GM21447 (cell line): ENCODE results near the gene MSH5.
"Not testable (repeated sequence)": the region's sequence is repeated elsewhere in the genome, so short reads cannot be mapped to it uniquely, and the experiment has no call there.

ENCODE experiments used
- ATAC-seq: cut with Tn5 transposase; IDR thresholded peaks from one replicate; pipeline ENCODE4 v1.9.1; 2021; ENCODE audit not compliant: unreplicated experiment

The MSH5 gene

DNA sequence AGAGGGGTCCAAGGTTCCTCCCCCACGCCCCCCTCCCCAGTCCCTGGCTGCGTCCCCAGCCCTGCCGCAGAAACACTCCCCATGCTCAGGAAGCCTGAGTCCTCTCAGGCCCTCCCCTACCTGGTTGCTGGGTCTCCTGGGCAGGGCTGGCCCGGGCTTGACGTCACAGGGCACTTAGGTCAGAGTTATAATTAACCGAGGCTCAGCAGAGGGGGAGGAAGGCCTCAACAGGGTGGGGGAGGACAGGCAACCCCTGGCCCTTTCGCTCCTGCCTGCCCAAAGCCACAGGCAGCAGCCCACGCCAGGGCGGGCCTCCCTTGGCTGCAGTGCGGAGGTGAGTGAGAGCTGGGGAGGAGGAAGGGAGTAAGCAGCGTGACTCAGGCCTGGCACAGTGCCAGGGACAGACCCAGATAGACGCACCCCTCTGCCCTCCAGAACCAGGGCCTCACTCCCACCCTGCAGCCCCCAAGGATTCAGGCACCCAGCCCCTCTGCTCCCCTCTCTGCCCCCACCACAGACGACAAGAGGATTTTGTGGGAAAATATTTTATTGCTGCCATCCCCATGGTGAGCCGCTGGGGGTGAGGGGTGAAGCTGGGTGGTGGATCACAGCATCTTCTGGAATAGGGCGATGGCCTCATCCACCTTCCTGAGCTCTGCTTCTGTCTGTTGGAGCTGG lies 37.3 kb downstream of the MSH5 start, which contains the start of gene VWA7:
TSS of gene VWA7 (minus strand) at position 340 of the 678 bp plus-strand sequence. CDS start 549 bp downstream, outside the sequence.
- peak; percentile 82 for ATAC-seq

GRCh38 chr6:31777667-31778050 lies 37.9 kb downstream of the MSH5 start:
- ATAC-seq: no peak

DNA sequence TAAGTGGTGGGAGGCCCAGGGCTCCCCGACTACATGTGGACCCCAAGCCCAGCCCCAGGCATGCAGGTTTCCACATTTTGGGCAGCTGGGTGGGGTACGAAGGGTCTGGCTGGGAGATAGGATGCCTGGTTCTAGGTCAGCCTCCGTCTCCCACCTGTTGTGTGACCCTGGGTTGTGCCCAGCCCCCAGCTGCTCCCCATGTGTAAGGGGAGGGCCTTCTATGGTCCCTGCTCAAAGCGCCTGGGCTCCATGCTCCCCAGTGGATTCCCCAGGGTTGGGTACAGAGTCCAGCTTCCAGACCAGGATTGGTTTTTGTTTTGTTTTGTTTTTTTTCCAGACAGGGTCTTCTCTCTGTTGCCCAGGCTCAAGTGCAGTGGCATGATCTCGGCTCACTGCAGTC lies 38.4 kb downstream of the MSH5 start:
- ATAC-seq: no peak

GRCh38 chr6:31778999-31779885 lies 39.4 kb downstream of the MSH5 start:
- no peak for ATAC-seq

GRCh38 chr6:31779908-31780307 lies 40.1 kb downstream of the MSH5 start:
- no peak for ATAC-seq

DNA sequence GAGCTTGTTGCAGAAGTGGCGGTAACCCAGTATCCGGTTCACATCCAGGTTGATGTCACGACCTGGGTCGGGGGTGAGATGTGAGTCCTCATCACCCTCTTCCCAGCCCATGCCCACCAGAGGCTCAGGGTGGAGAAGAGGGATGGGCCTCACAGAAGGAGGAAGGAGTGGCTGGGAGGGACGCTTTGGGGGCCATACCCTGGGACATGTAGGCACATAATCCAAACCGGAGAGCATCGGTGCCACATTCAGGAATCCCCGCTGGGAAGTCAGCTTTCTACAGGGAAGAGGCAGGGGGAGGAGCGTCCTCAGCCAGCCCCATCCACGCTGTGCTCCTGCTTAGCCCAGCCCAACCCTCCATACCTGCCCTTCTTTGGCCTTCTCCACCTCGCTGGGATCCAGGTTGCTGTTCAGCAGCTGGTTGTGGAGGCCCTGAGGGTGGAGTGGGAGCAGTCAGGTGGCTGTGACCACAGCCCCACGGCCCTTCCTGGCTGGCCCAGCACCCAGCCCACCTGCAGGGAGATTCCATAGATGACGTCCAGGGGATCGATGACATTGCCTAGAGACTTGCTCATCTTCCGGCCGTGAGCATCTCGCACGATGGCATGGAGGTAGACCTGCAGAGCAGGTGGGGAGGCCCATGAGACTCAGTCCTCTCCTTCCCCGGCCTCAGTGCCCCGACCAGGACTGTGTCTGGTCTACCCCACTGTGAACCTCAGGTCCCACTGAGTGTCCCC lies 40.9 kb downstream of the MSH5 start:
- no peak for ATAC-seq

DNA sequence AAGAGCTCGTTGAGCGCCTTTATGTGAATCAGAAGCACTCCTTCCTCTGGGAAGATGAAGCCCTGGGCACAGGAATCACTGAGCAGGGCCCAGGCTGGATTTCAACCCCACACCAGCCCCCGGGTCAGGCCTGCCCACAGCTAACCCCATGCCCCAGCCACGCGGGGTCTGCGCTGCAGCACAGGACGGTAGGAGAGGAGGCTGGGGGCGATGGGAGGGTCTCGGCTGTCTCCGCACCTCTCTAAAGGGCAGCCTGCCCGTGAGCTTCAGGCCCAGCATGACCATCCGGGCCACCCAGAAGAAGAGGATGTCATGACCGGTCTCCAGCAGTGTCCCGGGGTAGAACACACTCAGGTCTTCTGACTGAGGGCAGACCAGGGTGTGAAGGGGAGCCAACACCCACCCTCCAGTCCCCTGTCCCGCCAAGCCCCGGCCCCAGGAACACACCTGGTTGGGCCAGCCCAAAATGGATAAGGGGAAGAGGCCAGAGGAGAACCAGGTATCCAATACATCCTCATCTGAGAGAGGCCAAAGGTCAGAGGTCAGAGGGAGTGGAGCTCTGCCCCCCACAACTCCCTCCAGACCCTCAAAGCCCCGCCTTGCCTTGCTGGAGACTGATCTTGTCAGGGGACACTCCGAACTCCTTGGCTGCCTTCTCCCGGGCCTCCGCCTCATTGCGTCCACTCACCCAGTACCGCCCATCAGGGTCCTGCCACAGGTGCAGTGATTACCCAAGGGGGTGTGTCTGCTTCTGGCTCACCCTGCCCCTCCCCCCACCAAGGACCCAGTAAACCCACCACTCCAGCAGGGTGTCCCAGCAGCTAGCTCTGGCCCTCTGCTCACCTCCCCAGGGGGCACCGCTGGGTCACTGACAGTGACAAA lies 41.7 kb downstream of the MSH5 start:
- ATAC-seq: no peak

GRCh38 chr6:31782126-31782855 lies 42.5 kb downstream of the MSH5 start:
- no peak for ATAC-seq

DNA sequence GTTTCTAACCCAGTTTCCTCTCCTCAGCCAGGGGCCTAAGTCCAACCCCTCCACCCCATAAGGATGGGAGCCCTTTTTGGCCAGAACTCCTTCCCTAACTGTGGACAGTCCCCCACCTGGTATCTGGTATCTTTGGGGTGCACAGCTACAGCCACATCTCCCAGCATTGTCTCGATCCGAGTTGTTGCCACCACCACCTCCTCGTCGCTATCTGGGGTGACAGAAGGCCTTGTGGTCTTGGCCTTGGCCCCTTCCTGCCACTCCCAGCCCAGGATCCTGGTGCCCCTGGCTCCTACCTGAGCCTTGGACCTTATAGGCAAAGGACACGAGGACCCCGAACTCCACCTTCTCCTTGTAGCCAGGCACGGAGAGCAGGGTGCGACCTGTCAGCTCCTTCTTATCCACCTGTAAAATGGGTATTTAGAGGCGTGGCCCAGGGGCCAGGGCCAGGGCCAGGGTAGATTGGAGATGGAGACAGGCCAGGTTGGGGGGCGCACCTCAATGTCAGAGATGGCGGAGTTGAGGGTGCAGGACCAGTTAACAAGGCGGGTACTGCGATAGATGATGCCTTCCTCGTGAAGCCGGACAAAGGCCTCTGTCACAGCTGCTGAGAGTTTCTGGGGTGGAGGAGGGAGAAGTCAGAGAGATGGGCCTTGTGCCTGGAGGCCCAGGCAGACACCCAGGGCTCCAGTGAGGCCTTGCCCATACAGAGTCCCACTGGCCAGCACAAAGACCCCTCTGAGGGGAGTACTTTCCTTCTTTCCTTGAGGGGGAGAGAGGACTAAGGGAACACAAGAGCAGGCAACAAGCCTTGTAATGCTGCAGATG lies 44.5 kb downstream of the MSH5 start:
- no peak for ATAC-seq

DNA sequence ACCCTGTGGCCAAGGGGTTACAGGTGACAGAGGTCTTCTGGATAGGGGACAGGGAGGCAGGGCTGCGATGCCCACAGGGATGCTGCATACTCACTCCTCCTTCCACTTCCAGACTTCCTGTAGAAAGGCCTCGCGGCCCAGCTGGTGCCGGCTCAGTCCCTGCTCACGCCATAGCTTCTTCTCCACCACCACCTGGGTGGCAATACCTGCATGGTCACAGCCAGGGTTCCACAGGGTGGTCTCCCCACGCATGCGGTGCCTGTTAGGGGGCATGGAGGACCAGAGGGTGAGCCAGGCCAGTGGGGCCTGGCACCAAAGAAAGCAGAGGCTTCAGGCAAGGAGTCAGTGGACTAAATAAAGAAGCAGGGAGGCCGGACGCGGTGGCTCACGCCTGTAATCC lies 45.7 kb downstream of the MSH5 start:
- no peak for ATAC-seq

GRCh38 chr6:31791324-31792089 lies 51.7 kb downstream of the MSH5 start:
- ATAC-seq: no peak

GRCh38 chr6:31792090-31792374 lies 52.2 kb downstream of the MSH5 start:
- no peak for ATAC-seq

DNA sequence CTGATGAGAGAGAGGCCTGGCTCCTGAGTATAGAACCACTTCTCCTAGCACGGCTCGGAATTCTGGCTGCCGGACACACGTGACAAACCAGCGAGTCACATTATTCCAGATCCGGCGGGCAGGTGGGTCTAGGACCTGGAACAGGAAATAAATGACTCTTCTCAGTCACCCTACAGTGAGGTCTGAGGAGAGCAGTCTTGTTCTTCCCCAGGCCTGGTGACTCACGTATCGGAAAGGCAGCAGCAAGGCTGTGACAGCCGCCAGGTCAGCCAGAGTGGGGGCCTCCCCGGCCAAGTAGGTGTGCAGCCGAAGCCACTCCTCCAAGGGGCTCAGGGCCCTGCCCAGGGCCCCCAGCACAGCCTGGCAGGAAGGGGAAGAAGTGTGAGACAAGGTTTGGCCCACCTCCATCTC lies 53.0 kb downstream of the MSH5 start:
- no peak for ATAC-seq

DNA sequence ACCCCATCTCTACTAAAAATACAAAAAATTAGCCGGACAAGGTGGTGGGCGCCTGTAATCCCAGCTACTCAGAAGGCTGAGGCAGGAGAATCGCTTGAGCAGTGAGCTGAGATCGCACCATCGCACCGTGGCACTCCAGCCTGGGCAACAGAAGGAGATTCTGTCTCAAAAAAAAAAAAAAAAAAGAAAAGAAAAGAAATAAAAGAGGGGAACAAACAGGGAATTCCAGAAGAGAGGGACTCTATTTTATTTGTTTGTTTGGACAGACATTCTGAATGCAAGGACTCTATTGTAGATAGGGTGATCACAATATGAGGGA lies 54.1 kb downstream of the MSH5 start:
- ATAC-seq: not testable (repeated sequence)

DNA sequence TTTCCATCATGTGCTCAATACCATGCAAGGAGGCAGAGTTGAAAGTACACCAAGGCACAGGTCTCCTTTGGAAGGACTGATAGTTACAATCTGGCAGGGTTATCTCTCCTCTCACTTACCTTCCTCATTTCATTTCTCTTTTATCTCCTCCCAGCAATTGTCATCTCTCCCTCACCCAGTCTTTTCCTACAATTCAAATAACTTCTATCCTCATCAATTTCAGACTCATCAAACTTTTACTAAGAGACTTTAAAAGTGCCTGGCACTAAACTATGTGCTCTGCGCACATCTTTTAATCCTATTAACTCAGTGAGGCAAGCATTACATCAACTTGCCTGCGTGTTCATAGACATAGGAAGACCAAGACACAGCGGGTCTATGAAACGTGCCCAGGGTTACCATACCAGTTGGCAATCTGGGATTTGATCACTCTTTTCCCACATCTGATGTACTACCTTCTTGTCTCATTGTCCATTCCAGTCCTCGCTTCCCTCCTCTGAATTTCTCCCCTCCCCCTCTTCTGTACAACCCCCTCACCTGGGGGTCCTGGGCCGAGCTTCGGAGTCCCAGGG lies 54.6 kb downstream of the MSH5 start:
- ATAC-seq: no peak

DNA sequence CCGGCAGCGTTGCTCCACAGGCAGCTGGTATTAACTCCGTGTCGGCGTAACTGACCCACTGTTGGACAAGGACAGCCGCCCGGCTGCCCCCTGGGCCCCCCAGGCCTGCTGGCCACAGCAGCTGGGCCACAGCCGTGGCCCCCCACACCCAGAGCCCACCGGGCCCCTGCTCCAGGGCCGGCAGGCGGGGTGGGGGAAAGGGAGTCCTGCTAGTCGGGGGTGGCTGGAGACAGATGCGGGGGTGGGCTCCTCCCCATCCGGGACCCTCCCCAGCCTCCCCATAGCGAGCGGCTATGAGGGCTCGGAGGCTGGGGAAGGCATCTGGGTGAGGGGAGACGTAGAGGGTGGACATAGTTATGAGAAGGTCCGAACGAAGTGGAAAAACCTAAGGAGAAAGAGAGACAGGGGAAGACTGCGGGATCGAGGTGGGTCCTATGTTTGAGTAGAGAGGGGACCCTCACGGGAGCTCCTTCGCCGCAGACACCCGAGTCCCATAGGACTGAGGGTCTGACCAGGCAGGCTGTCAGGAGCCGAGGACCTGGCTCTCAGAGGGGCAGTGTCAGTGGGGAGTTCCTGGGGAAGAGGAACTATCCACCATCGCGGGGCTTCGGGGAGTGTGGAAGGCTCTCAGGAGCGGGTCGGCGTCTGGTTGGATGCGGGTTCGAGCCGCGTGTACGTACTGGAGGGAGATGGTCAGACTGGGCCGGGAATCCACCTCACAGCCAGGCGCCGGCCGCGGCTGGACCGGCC lies 55.2 kb downstream of the MSH5 start:
- peak; percentile 24 for ATAC-seq

GRCh38 chr6:31795616-31796298 lies 56.0 kb downstream of the MSH5 start, which contains the start of gene VARS1:
VARS1 (minus strand) TSS chr6:31795752; CDS start chr6:31795217, 535 bp downstream.
- peak; percentile 75 for ATAC-seq
